Islet precursor cell (in vitro differentiated cells): ENCODE data around the gene TTC16.
"Not testable (repeated sequence)": the region's sequence is repeated elsewhere in the genome, so short reads cannot be mapped to it uniquely, and the experiment has no call there.

Source experiments
- DNase-seq: peaks from one replicate; pipeline ENCODE4 v3.0.0-alpha.2; 2018

TTC16 gene

GRCh38 chr9:127769929-127770582 is 54.2 kb downstream of the TTC16 start:
- DNase-seq: no peak

DNA sequence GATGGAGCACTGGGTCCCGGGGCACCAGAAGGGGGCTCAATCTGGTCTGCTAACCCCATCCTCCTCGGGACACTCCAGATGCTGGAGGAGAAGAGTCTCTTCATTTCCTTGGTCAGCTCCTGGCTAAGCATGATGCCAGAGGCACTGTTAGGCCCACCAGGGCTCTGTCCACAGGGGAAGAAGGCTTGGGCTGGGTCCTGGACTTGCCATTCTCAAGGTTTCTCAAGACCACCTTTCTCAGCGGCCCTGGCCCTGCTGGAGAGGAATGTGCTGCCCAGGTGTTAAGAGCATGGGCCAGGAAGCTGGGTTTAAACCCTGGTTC is 54.7 kb downstream of the TTC16 start:
- no peak for DNase-seq

- DNase-seq: peak; percentile 100
Observed at GRCh38 chr9:127770905-127771569, 55.2 kb downstream of the TTC16 start.

- no peak for DNase-seq
Observed at GRCh38 chr9:127771570-127772189, 55.8 kb downstream of the TTC16 start.

DNA sequence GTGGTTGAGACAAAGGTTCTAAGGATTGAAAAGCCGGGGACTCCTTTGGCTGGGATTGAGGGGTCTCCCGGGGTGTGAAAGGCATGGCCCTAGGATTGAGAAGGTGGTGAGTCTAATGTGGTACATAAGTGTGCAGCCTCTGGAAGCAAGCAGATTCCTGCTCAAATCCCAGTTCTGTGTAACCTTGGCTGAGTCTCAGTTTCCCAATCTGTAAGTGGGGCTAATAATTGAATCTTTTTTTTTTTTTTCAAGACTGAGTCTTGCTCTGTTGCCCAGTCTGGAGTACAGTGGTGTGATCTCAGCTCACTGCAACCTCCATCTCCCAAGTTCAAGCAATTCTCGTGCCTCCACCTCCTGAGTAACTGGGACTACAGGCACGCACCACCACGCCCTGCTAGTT is 56.7 kb downstream of the TTC16 start:
- DNase-seq: no peak

GRCh38 chr9:127773272-127773671 is 57.4 kb downstream of the TTC16 start:
- no peak for DNase-seq

DNA sequence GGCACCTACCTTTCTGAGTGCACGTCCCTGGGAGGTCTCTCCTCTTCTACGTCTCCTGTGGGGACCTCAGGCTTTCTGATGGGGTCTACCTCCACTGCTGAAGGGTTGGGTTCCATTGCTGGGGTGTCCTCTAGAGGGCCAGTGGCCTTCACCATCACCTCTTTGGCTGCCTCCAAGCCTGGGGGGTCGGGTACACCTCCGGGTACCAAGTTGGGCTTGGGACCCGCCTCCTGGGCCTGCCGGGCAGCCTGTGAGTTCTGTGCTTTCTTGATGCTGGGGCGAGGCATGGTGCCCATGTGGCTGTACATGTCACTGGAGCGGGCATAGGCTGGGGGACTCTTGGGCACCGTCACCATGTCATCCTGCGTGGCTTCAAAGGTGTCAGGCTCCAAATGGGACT is 58.1 kb downstream of the TTC16 start:
- no peak for DNase-seq

GRCh38 chr9:127776195-127776923 is 60.5 kb downstream of the TTC16 start:
- DNase-seq: peak; percentile 76

DNA sequence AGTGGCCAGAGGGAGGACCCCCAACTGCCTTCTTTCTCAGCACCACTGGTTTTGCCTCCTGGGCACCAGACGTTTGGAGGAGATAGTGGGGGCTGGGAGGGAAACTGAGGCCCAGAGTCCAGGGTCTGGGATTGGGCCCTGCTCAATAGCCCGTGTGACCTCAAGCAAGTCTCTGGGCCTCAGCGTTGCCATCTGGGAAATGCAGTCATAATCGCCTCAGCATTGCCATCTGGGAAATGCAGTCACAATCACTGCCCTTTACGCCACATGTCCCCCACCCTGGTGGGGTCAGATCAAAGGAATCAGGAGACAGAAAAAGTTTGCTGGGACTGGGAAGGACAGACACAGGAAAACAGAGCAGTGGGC is 61.0 kb downstream of the TTC16 start:
- DNase-seq: no peak

DNA sequence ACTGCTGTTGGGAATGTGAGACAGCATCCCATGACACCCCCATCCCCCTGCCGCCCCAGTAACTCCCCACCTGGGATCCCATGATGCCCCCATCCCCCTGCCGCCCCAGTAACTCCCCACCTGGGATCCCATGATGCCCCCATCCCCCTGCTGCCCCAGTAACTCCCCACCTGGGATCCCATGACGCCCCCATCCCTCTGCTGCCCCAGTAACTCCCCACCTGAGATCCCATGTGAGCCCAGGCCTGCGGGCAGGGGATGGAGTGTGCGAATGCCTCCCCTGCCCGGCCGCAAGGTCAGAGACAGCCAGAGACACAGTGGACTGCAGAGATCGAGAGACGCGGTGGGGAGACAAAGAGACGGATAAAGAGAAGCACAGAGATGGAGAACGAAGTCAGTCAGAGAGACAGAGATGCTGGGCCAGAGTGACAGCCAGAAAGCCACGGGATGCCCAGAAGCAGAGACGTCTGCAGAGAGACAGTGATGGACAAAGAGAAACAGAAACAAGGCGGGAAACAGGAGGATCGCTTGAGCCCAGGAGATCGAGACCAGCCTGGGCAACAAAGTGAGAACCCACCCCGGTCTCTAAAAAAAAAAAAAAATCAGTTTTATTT is 61.6 kb downstream of the TTC16 start:
- DNase-seq: no peak

DNA sequence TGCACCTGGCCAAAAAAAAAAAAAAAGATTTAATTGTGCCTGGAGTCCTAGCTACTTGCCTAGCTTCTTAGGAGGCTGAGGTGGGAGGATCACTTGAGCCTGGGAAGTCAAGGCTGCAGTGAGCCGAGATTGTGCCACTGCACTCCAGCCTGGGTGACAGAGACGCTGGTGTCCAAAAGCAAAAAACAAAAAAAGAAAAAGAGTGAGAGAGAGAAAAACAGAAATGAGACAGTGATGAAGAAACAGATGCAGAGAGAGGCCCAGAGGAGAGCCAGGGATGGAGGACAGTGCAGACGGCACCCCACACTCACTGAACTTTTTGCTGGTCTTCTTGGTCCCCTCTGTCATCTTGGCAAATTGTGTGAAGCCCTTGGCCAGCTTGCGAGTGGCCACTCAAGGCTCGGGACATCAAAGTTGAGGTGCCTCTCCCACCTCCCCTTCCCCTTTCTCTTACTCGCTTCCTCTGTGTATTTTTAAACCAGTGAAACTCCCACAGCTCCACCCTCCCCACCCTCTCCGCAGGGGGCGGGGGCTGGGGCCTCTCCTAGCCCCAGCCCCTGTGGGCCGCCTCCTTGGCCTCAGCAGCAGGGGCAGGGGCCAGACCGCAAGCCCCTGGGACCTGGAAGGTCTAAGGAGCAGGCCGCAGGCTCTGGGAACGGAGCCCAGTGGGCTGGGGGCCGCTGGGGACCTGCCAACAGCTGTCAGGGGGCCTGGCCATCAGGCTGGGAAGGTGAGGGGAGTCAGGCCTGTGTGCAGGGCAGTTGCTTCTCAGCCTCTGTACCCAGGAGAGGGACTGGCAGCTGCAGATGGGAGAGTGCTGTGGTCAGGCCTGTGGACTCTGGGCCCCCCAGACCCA is 62.6 kb downstream of the TTC16 start, which contains the start of gene SH2D3C:
Gene SH2D3C (minus strand): TSS at position 387 of the 856 bp plus-strand sequence. CDS start 39 bp downstream, at position 348.
- DNase-seq: no peak

DNA sequence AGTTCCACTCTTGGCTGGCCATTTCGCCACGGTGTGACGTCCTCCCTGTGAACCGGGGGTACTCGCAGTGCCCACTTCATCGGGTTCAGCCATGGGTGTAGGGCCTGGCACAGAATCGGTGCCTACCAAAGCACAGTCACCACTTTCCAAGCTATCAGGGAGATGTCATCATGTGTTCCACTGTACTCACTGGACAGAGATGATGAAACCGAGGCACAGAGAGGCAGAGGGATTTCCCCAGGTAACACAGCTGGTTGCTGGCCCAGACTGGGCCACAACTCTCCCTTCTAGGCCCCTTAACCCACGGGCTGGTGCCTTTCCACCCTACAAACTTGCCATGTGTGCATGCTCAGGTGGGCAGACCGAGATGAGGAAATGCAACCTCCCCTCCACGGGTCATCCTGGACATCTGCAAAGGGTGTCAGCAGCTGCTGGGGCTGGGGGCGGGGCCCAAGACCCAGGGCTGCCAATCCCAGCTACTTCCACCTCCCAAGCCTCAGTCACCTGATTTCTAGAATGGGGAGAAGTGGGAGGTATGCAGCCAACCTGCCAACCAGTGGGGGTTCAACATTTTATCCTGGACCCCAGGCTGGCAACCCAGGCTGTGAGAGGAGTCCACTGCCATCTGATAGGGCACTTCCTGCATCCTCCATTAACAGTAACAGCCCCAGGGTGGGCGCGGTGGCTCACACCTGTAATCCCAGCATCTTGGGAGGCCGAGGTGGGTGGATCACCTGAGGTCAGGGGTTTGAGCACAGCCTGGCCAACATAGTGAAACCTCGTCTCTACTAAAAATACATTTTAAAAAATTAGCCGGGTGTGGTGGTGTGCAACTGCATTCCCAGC is 63.5 kb downstream of the TTC16 start:
- DNase-seq: no peak

- no peak for DNase-seq
Observed at GRCh38 chr9:127780126-127780885, 64.4 kb downstream of the TTC16 start.

GRCh38 chr9:127780909-127781308 is 65.0 kb downstream of the TTC16 start:
- not testable (repeated sequence) for DNase-seq
